Hematopoietic multipotent progenitor cell (in vitro differentiated cells): ENCODE results near the gene REEP6. TPM values are rescaled to one million over a fixed set of nuclear protein-coding genes. Genes with fewer than 3 reads are reported as not detected.

Experiments used
- DNase-seq, 3 donors: peaks; one replicate each; pipeline ENCODE4 v3.0.0-alpha.2; 2011 to 2015; ENCODE audit warnings: low read depth in 2 of 3, low spot score in 2 of 3
- total RNA-seq: library from RNA; depleted of rRNA; stranded (reverse); fragments of >200 nt; gene quantifications from one replicate; pipeline ENCODE4 v1.2.3, GENCODE V29; 2012

REEP6 gene
- total RNA-seq, 1 donor = 3.2 TPM

- no peak for DNase-seq
Observed at GRCh38 chr19:1456121-1456900, 34.7 kb upstream of the REEP6 start.

- no peak for DNase-seq
Observed at GRCh38 chr19:1457031-1457739, 33.8 kb upstream of the REEP6 start.

- no peak for DNase-seq
Observed at GRCh38 chr19:1457892-1458291, 33.1 kb upstream of the REEP6 start.

GRCh38 chr19:1459479-1459878 lies 31.5 kb upstream of the REEP6 start:
- no peak for DNase-seq

GRCh38 chr19:1460033-1460995 lies 30.7 kb upstream of the REEP6 start:
- DNase-seq = no peak

GRCh38 chr19:1461862-1462261 lies 29.1 kb upstream of the REEP6 start:
- no peak for DNase-seq

- peak in 1 of 3 donors; percentile 59 for DNase-seq
Observed at GRCh38 chr19:1465191-1466016, 25.6 kb upstream of the REEP6 start.

- DNase-seq = no peak
Observed at GRCh38 chr19:1466018-1466460, 24.9 kb upstream of the REEP6 start.

GRCh38 chr19:1466461-1467214 lies 24.3 kb upstream of the REEP6 start:
- DNase-seq = no peak

- DNase-seq = no peak
Observed at GRCh38 chr19:1467215-1467489, 23.8 kb upstream of the REEP6 start.

- no peak for DNase-seq
Observed at GRCh38 chr19:1467490-1468273, 23.3 kb upstream of the REEP6 start.

- DNase-seq = no peak
Observed at GRCh38 chr19:1468274-1468820, 22.6 kb upstream of the REEP6 start.

- no peak for DNase-seq
Observed at GRCh38 chr19:1468821-1469254, 22.1 kb upstream of the REEP6 start.

- DNase-seq = no peak
Observed at GRCh38 chr19:1469255-1470054, 21.5 kb upstream of the REEP6 start.

GRCh38 chr19:1470055-1470304 lies 21.0 kb upstream of the REEP6 start:
- DNase-seq = no peak

GRCh38 chr19:1470305-1471009 lies 20.5 kb upstream of the REEP6 start:
- no peak for DNase-seq

- no peak for DNase-seq
Observed at GRCh38 chr19:1471010-1471514, 19.9 kb upstream of the REEP6 start.
